Uterus (tissue), 2 donors: ENCODE measurements around the gene ZNF618.

ENCODE experiments used
- POLR2A ChIP-seq, 2 donors: fragments of 450-650 bp; IDR thresholded peaks; one replicate each; pipeline ENCODE4 v1.6.1; 2016; ENCODE audit warnings: antibody characterized with exemption in 2 of 2, mild to moderate bottlenecking in 1 of 2, moderate library complexity in 1 of 2
- TF ChIP-seq, protein P1 (sequence below), 4 experiments: fragments of 200-600 bp in 2 of 4; fragments of 450-650 bp in 2 of 4; sonication (generic) in 2 of 4; IDR thresholded peaks; one replicate each; pipeline ENCODE4 v1.5.1; 2016 to 2019; ENCODE audit warnings: antibody characterized with exemption in 4 of 4, mild to moderate bottlenecking in 2 of 4, moderate library complexity in 1 of 4

DNA sequence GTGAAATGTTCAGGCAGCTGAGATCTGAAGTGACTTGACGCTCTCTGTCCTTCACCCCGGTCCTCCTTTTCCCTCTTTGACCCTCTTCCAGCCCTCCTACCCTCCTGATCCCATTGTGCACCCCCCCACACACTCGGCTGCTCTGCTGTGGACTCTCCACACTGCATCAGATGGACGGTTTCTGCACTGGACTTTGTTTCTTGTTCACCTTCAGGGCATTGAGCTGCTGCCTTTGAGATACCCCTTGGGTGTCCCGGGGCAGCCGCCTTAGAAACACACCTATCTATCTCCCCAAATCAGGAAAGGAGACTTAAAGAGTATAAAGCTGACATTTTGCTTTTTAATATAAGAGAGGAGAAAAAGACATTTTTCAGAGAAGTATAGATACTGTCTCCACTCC, 174.5 kb downstream of the ZNF618 start:
- TF ChIP-seq, protein P1, sequence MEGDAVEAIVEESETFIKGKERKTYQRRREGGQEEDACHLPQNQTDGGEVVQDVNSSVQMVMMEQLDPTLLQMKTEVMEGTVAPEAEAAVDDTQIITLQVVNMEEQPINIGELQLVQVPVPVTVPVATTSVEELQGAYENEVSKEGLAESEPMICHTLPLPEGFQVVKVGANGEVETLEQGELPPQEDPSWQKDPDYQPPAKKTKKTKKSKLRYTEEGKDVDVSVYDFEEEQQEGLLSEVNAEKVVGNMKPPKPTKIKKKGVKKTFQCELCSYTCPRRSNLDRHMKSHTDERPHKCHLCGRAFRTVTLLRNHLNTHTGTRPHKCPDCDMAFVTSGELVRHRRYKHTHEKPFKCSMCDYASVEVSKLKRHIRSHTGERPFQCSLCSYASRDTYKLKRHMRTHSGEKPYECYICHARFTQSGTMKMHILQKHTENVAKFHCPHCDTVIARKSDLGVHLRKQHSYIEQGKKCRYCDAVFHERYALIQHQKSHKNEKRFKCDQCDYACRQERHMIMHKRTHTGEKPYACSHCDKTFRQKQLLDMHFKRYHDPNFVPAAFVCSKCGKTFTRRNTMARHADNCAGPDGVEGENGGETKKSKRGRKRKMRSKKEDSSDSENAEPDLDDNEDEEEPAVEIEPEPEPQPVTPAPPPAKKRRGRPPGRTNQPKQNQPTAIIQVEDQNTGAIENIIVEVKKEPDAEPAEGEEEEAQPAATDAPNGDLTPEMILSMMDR (IDR thresholded peaks at IDR 0.05) = no peak
- TF ChIP-seq POLR2A (IDR thresholded peaks at IDR 0.05) = no peak
